BE2C (cell line): ENCODE data around the gene LAPTM5.

Source experiments
- DNase-seq: peaks from one replicate; pipeline ENCODE4 v3.0.0-alpha.2; 2020
- H3K27me3 ChIP-seq: fragments of 250-450 bp; sonication (Bioruptor Pico); 2 replicates; pipeline ENCODE4 v1.5.1; 2020; ENCODE audit warnings: mild to moderate bottlenecking
- H3K36me3 ChIP-seq: fragments of 250-450 bp; sonication (Bioruptor Pico); 2 replicates; pipeline ENCODE4 v1.5.1; 2020; ENCODE audit warnings: mild to moderate bottlenecking
- H3K4me1 ChIP-seq: fragments of 250-450 bp; sonication (Bioruptor Pico); 2 replicates; pipeline ENCODE4 v1.5.1; 2020
- H3K4me3 ChIP-seq: 2 replicates; pipeline ENCODE4 v1.5.1; 2011; ENCODE audit warnings: low read depth, low read length
- H3K9me3 ChIP-seq: fragments of 250-450 bp; sonication (Bioruptor Pico); 2 replicates; pipeline ENCODE4 v1.5.1; 2020
- CTCF ChIP-seq: IDR thresholded peaks from 2 replicates; pipeline ENCODE4 v1.5.1; 2012; ENCODE audit warnings: mild to moderate bottlenecking, low read depth, low read length

Gene LAPTM5

DNA sequence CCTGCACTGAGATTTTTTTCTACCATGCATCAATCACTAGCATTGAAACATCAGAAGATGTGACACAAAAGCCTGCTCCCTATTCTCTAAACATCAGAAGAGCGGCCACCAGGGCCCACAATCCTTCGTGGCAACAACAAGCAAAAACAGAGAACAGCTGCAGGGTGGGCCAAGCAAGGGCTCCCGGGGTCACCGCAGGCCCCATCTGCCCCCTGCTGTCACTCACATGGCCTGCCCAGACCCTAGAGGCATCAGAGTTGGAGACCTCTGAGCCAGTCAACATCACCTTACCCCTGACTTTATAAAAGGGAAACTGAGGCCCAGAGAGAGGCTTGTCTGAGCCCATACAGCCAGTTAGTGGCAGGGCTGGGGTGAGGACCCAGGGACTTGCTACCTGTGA is 1.8 kb downstream of the LAPTM5 start:
- DNase-seq: no peak
- Histone ChIP-seq H3K9me3 (no peaks in the 10 kb centered on the region), H3K27me3 (no peaks in the 10 kb centered on the region), H3K4me1 (no peaks in the 10 kb centered on the region), H3K36me3 (no peaks in the 10 kb centered on the region), H3K4me3 (no peak overlapping the region)
- TF ChIP-seq CTCF: no peak

GRCh38 chr1:30755334-30755733 is 2.2 kb downstream of the LAPTM5 start:
- no peaks in the 10 kb centered on the region for H3K27me3 ChIP-seq
- TF ChIP-seq CTCF: no peak
- H3K36me3 ChIP-seq: no peaks in the 10 kb centered on the region
- no peak overlapping the region for H3K4me3 ChIP-seq
- DNase-seq: no peak
- H3K9me3 ChIP-seq: no peaks in the 10 kb centered on the region
- no peaks in the 10 kb centered on the region for H3K4me1 ChIP-seq

GRCh38 chr1:30754684-30755171 is 2.8 kb downstream of the LAPTM5 start:
- H3K27me3 ChIP-seq: no peaks in the 10 kb centered on the region
- TF ChIP-seq CTCF: no peak
- H3K4me3 ChIP-seq: no peak overlapping the region
- H3K4me1 ChIP-seq: no peaks in the 10 kb centered on the region
- no peak for DNase-seq
- H3K9me3 ChIP-seq: no peaks in the 10 kb centered on the region
- no peaks in the 10 kb centered on the region for H3K36me3 ChIP-seq

- DNase-seq: no peak
- Histone ChIP-seq H3K4me3 (no peak overlapping the region), H3K4me1 (no peaks in the 10 kb centered on the region), H3K27me3 (no peaks in the 10 kb centered on the region), H3K36me3 (no peaks in the 10 kb centered on the region), H3K9me3 (no peaks in the 10 kb centered on the region)
- no peak for TF ChIP-seq CTCF
These were observed 3.9 kb downstream of the LAPTM5 start for GRCh38 chr1:30753660-30754123.

DNA sequence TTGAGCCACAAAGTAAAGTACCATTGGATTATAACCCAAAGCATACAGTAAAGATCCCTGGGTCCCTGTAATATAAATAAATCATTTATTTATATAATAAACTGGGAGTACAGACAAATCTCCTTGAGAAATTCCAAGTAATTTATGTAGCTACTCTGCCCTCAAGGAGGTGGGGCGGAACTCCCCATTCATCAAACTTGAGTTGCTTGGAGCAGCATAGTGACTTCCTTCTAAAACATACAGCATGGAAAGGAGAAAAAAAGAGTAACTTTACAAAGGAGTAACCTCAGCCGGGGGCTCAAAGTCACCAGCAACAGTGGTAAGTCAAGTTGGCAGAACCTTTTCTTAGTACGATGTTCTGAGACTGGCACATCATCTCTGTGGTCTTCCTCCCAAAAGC is 4.5 kb downstream of the LAPTM5 start:
- no peaks in the 10 kb centered on the region for H3K36me3 ChIP-seq
- DNase-seq: no peak
- no peaks in the 10 kb centered on the region for H3K27me3 ChIP-seq
- no peaks in the 10 kb centered on the region for H3K9me3 ChIP-seq
- H3K4me1 ChIP-seq: no peaks in the 10 kb centered on the region
- H3K4me3 ChIP-seq: no peak overlapping the region
- no peak for TF ChIP-seq CTCF

DNA sequence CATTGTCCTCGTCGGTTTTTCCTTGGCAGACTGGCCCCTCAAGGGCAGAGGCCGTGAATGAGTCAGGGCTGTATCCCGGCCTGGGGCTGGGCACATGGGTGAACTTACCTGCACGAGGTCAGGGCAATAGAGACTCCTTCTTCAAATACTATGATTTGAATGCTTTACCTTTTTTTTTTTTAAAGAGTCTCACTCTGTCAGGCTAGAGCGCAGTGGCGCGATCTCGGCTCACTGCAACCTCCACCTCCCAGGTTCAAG is 5.0 kb downstream of the LAPTM5 start:
- Histone ChIP-seq H3K27me3 (no peaks in the 10 kb centered on the region), H3K4me1 (no peaks in the 10 kb centered on the region), H3K36me3 (no peaks in the 10 kb centered on the region), H3K4me3 (no peak overlapping the region), H3K9me3 (no peaks in the 10 kb centered on the region)
- no peak for DNase-seq
- no peak for TF ChIP-seq CTCF
